LNCaP clone FGC (cell line): Measurements from ENCODE around the gene MPHOSPH9.
"Not testable (repeated sequence)": the region's sequence is repeated elsewhere in the genome, so short reads cannot be mapped to it uniquely, and the experiment has no call there.

Experiments used
- DNase-seq: peaks from one replicate; pipeline ENCODE4 v3.0.0-alpha.2; 2011; ENCODE audit warnings: low read depth
- H3K4me3 ChIP-seq: 2 replicates; pipeline ENCODE4 v1.5.1; 2011; ENCODE audit warnings: mild to moderate bottlenecking, low read depth, low read length, control low read depth
- CTCF ChIP-seq: IDR thresholded peaks from 2 replicates; pipeline ENCODE4 v1.5.1; 2012; ENCODE audit warnings: mild to moderate bottlenecking; ENCODE audit not compliant: control insufficient read depth, insufficient read depth; ENCODE audit errors: extremely low read depth

MPHOSPH9 gene

GRCh38 chr12:123260081-123260480 is 27.1 kb upstream of the MPHOSPH9 start:
- DNase-seq, result peak; percentile 83
- TF ChIP-seq CTCF, result no peak
- H3K4me3 ChIP-seq, result no peak overlapping the region

GRCh38 chr12:123258593-123258992 is 25.7 kb upstream of the MPHOSPH9 start:
- TF ChIP-seq CTCF, result no peak
- H3K4me3 ChIP-seq, result no peak overlapping the region
- DNase-seq, result no peak

GRCh38 chr12:123254853-123255446 is 22.0 kb upstream of the MPHOSPH9 start:
- no peak overlapping the region for H3K4me3 ChIP-seq
- no peak for TF ChIP-seq CTCF

GRCh38 chr12:123253641-123254459 is 20.9 kb upstream of the MPHOSPH9 start:
- no peak for DNase-seq
- no peak for TF ChIP-seq CTCF
- H3K4me3 ChIP-seq, result no peak overlapping the region

More at GRCh38 chr12:123254853-123255446, 22.0 kb upstream of the MPHOSPH9 start:
- no peak for DNase-seq

- DNase-seq, result not testable (repeated sequence)
Observed at GRCh38 chr12:123252365-123252764, 19.4 kb upstream of the MPHOSPH9 start.

GRCh38 chr12:123251403-123252076 is 18.6 kb upstream of the MPHOSPH9 start:
- TF ChIP-seq CTCF, result no peak
- H3K4me3 ChIP-seq, result peak overlapping the region; percentile 19
- no peak for DNase-seq

More at GRCh38 chr12:123252365-123252764, 19.4 kb upstream of the MPHOSPH9 start:
- H3K4me3 ChIP-seq, result not testable (repeated sequence)
